T-helper 17 cell (primary cell): Measurements from ENCODE around the gene TOMM40L. TPM values are rescaled to one million over a fixed set of nuclear protein-coding genes. Genes with fewer than 3 reads are reported as not detected.
A peak's percentile ranks its signal among the peaks of the same experiment; 100 is the strongest.
"Not testable (repeated sequence)": the region's sequence is repeated elsewhere in the genome, so short reads cannot be mapped to it uniquely, and the experiment has no call there.

Experiments used
- ATAC-seq: fragments of 150-1000 bp; cut with Tn5 transposase; 2 replicates; pipeline ENCODE4 v1.10.0; 2021; ENCODE audit warnings: mild to moderate bottlenecking, moderate library complexity
- DNase-seq, 3 donors: peaks; one replicate each; pipeline versions ENCODE4 v3.0.0 to v3.0.0-alpha.2; 2020 to 2021
- H3K9me3 ChIP-seq: one replicate; pipeline ENCODE4 v1.7.0; 2013; ENCODE audit warnings: low read length, mild to moderate bottlenecking; ENCODE audit not compliant: control insufficient read depth, poor library complexity, severe bottlenecking
- H3K27ac Mint-ChIP-seq: one replicate; pipeline ENCODE4 v1.8.0; 2022; ENCODE audit warnings: mild to moderate bottlenecking, moderate library complexity, mixed read lengths
- H3K27me3 Mint-ChIP-seq: one replicate; pipeline ENCODE4 v1.8.0; 2022; ENCODE audit warnings: mixed read lengths
- H3K36me3 Mint-ChIP-seq: one replicate; pipeline ENCODE4 v1.8.0; 2022; ENCODE audit warnings: low read depth, mixed read lengths
- H3K4me1 Mint-ChIP-seq: one replicate; pipeline ENCODE4 v1.8.0; 2022; ENCODE audit warnings: mild to moderate bottlenecking, mixed read lengths
- H3K4me3 Mint-ChIP-seq: one replicate; pipeline ENCODE4 v1.8.0; 2022; ENCODE audit warnings: mild to moderate bottlenecking, moderate library complexity, mixed read lengths
- total RNA-seq, 4 donors: library from RNA in 2 of 4; stranded (reverse) in 2 of 4; gene quantifications; one replicate each; pipeline ENCODE4 v1.2.3 and lab custom pipeline; 2022 to 2026

The TOMM40L gene
- total RNA-seq, 2 donors from 2014 or later = 5.4 to 6.9 TPM

DNA sequence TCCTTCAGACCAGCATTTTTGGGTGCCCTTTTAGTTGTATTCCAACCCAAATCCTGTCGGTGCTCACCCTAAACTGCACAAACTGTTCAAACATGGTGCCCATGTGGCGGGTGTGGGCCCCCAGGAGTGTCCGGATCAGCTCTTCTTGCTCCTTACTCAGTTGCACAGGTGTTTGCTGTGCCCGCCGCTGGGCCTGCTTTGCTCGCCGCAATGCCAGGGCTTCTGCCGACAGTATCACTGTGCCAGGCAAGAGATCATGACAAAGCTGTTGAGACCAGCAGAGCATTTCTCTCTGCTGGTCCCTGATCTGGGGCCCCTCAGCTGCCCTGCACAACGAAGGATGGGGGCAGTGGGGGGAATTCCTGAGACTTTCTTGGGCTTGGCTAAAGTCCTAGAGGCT lies 7.2 kb downstream of the TOMM40L start:
- no peaks in the 10 kb centered on the region for H3K36me3 Mint-ChIP-seq
- no peak overlapping the region for H3K4me3 Mint-ChIP-seq
- ATAC-seq = no peak
- DNase-seq = no peak
- H3K9me3 ChIP-seq = no peaks in the 10 kb centered on the region
- peaks cover 2% of the 10 kb centered on the region for H3K27me3 Mint-ChIP-seq
- no peaks in the 10 kb centered on the region for H3K4me1 Mint-ChIP-seq
- peak overlapping the region; percentile 16 for H3K27ac Mint-ChIP-seq

DNA sequence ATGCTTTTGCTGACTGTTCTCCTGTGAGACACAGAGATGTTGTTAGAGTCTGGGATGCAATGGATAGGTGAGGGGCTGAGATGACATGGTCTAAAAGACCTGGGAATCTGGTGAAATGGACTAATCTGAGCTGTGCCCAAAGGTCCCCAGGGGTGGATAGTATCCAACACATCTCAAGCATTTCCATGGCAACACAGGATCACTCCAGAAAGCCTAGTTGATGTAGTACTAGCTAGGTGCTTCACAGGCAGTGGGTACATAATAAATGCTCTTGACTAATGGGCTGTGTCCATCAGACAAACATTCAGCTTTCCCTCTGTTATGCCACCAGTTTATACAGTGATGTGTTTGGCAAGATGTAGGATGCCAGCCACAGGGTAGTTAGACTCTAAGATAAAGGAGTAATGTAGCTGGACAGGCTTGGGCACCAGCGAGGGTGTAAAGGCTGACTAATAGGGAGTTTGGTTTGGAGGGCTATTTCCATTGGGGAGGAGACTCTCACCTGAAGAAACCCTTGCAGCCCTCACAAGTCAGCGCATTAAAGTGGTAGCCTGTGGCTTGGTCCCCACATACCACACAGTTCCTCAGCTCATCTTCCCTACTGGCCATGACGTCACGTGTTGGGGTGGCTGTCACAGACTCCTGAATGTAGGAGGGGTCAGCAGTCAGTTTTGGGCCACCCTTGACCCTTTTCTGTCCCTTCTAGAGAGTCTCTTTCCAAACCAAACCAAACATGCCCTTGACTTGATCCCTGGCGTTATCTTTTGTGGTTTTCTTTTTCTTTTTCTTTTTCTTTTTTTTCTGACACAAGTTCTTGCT lies 10.3 kb downstream of the TOMM40L start:
- peaks cover 6% of the 10 kb centered on the region for H3K36me3 Mint-ChIP-seq
- no peak overlapping the region for H3K27ac Mint-ChIP-seq
- H3K4me3 Mint-ChIP-seq = no peak overlapping the region
- no peaks in the 10 kb centered on the region for H3K4me1 Mint-ChIP-seq
- no peaks in the 10 kb centered on the region for H3K9me3 ChIP-seq
- ATAC-seq (no peak), DNase-seq (no peak)
- peaks cover 24% of the 10 kb centered on the region for H3K27me3 Mint-ChIP-seq

DNA sequence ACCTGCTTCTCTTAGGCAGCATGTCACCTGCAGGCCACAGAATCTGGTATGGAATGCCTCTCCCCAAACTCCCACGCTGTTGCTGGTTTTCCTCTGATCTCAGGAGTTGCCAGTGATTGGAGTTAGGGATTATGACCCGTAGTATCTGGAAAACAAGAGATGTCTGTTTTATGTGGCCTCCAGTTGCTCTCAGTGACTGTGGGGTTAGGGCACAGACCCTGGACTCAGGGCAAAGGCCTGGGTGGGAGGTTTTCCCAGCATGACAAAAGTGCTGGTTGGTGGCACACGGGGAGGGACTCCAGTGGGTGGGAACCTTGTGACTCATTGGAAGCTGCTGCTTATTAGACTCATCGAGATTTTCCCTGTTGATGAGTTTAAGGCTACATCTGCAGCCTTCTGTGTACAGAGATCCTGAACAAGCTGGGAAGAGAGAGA lies 12.2 kb downstream of the TOMM40L start, which contains the start of gene NR1I3:
NR1I3 (minus strand) TSS at position 165 of the 435 bp plus-strand sequence. CDS start 1,638 bp downstream, outside the sequence.
- peaks cover 12% of the 10 kb centered on the region for H3K36me3 Mint-ChIP-seq
- peaks cover 3% of the 10 kb centered on the region for H3K4me1 Mint-ChIP-seq
- DNase-seq (no peak), ATAC-seq (no peak)
- no peak within 1 kb of the TSS for H3K27ac Mint-ChIP-seq
- peaks cover 33% of the 10 kb centered on the region for H3K27me3 Mint-ChIP-seq
- no peak within 1 kb of the TSS for H3K4me3 Mint-ChIP-seq
- H3K9me3 ChIP-seq = no peaks in the 10 kb centered on the region

DNA sequence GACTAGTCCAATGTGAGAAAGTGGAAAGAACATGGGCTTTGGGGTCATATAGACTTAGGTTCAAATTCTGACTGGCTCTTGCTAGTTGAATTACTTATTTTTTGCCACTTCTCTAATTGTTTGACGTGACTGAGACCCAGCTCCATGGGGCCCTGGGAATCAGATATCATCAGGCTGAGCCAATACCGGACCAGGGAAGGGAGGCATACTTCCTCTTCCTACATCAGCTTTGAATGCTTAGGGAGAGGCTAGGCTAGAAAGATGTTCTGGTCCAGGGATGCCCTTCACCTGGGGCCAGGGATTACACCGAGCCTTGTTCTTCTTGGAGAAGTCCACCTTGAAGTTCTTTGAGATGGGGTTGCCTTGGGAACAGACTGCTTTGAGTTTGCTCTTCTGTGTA lies 15.8 kb downstream of the TOMM40L start:
- DNase-seq = no peak
- peaks cover 37% of the 10 kb centered on the region for H3K27me3 Mint-ChIP-seq
- H3K4me3 Mint-ChIP-seq = no peak overlapping the region
- peaks cover 3% of the 10 kb centered on the region for H3K4me1 Mint-ChIP-seq
- ATAC-seq = no peak
- H3K27ac Mint-ChIP-seq = no peak overlapping the region
- H3K36me3 Mint-ChIP-seq = peaks cover 12% of the 10 kb centered on the region
- no peaks in the 10 kb centered on the region for H3K9me3 ChIP-seq

DNA sequence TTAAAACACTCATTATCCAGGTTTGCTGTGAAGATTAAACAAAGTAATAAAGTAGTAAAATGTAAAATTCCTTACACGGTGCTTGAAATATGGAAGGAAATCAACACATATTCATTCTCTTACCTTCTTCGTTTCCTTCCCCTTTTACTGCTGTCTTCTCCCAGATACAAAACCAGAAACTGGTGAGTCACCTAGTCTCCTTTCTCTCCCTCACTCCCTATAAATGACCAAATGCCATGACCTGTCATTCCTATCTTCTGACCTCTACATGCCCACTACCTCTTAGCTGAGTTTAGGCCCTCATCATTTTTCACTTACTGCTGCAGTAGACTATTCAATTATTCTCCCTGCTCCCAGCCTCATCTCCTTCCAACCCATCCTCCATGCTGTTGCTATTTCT lies 16.5 kb downstream of the TOMM40L start:
- DNase-seq = no peak
- no peak overlapping the region for H3K4me3 Mint-ChIP-seq
- no peak for ATAC-seq
- H3K27ac Mint-ChIP-seq = no peak overlapping the region
- H3K27me3 Mint-ChIP-seq = peaks cover 40% of the 10 kb centered on the region
- H3K36me3 Mint-ChIP-seq = peaks cover 12% of the 10 kb centered on the region
- peaks cover 3% of the 10 kb centered on the region for H3K4me1 Mint-ChIP-seq
- H3K9me3 ChIP-seq = no peaks in the 10 kb centered on the region

DNA sequence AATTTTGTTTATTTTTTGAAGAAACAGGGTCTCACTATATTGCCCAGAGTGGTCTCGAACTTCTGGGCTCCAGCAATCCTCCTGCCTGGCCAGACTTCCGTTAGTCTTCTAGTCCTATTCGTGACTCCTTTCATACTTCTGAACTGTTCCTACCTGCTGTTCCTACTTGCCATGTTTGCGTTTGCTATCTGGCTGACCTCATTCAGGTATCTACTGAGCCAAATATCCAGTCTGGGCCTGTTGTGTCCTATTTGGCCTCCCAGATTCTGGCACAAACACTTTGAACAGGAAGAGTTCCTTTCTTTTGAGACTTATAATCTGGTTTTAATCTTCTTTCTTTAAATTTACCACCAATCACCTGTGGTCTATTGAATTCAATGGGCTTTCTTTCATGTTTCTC lies 19.0 kb downstream of the TOMM40L start:
- peaks cover 27% of the 10 kb centered on the region for H3K27me3 Mint-ChIP-seq

GRCh38 chr1:161250100-161250499 lies 24.2 kb downstream of the TOMM40L start:
- not testable (repeated sequence) for ATAC-seq, H3K9me3 ChIP-seq, DNase-seq, H3K27ac Mint-ChIP-seq, H3K4me1 Mint-ChIP-seq, H3K4me3 Mint-ChIP-seq, H3K36me3 Mint-ChIP-seq
- peaks cover 23% of the 10 kb centered on the region for H3K27me3 Mint-ChIP-seq

More for the DNA sequence above, 19.0 kb downstream of the TOMM40L start:
- no peaks in the 10 kb centered on the region for H3K9me3 ChIP-seq
- ATAC-seq = no peak
- Mint-ChIP-seq H3K36me3 (peaks cover 12% of the 10 kb centered on the region), H3K27ac (no peak overlapping the region), H3K4me3 (no peak overlapping the region), H3K4me1 (peaks cover 3% of the 10 kb centered on the region)
- no peak for DNase-seq

GRCh38 chr1:161250829-161251228 lies 25.0 kb downstream of the TOMM40L start:
- ATAC-seq = no peak
- H3K36me3 Mint-ChIP-seq = peaks cover 5% of the 10 kb centered on the region
- no peak overlapping the region for H3K27ac Mint-ChIP-seq
- H3K4me1 Mint-ChIP-seq = no peaks in the 10 kb centered on the region
- no peak for DNase-seq
- no peaks in the 10 kb centered on the region for H3K9me3 ChIP-seq
- peaks cover 23% of the 10 kb centered on the region for H3K27me3 Mint-ChIP-seq
- no peak overlapping the region for H3K4me3 Mint-ChIP-seq

DNA sequence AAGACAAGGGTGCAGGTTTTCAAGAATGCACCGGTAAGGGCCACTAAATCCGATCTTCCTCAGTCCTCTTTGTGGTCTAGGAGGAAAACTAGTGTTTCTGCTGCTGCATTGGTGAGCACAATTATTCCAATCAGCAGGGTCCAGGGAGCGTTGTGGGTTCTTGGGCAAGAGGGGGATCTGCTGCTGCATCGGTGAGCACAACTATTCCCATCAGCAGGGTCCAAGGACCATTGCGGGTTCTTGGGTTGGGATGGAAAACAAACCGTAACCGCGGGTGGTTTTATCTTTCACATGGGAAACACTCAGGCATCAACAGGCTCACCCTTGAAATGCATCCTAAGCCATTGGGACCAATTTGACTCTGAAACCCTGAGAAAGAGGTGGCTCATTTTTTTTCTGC lies 25.7 kb downstream of the TOMM40L start:
- no peak for ATAC-seq
- no peak overlapping the region for H3K27ac Mint-ChIP-seq
- H3K4me1 Mint-ChIP-seq = no peaks in the 10 kb centered on the region
- H3K4me3 Mint-ChIP-seq = no peak overlapping the region
- no peak for DNase-seq
- H3K27me3 Mint-ChIP-seq = peaks cover 20% of the 10 kb centered on the region
- H3K9me3 ChIP-seq = no peaks in the 10 kb centered on the region
- H3K36me3 Mint-ChIP-seq = peaks cover 5% of the 10 kb centered on the region

DNA sequence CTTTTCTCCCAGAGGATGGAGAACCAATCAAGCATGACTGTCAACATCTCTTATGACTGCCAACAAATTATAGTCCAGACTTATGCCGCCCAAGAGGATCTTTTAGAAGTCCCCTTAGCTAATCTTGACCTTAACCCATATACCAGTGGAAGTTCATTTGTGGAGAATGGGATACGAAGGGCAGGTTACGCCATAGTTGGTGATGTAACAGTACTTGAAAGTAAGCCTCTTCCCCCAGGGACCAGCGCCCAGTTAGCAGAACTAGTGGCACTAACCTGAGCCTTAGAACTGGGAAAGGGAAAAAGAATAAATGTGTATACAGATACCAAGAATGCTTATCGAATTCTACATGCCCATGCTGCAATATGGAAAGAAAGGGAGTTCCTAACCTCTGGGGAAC lies 29.4 kb downstream of the TOMM40L start:
- H3K9me3 ChIP-seq, ATAC-seq, H3K4me3 Mint-ChIP-seq, H3K4me1 Mint-ChIP-seq, DNase-seq, H3K27ac Mint-ChIP-seq: not testable (repeated sequence)
- Mint-ChIP-seq H3K27me3 (peaks cover 45% of the 10 kb centered on the region), H3K36me3 (peaks cover 11% of the 10 kb centered on the region)

DNA sequence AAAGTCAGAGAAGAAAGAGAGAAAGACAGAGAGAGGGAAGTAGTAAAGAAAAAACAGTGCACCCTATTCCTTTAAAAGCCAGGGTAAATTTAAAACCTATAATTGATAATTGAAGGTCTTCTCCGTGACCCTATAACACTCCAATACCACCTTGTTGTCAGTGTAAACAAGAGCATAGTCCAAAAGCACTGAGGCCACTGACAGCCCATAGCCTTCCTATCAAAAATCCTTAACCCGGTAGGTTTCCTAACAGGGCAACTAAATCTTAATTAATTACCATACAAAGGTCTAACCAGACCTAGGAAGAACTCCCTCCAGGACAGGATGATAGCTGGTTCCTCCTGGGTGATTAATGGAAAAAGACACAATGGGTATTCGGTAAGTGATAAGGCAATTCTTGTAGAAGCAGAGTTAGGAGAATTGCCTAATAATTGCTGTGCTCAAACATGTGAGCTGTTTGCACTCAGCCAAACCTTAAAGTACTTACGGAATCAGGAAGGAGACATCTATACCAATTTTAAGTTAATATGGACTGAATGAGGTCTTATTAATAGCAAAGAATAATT lies 30.2 kb downstream of the TOMM40L start:
- H3K4me1 Mint-ChIP-seq, DNase-seq, H3K27ac Mint-ChIP-seq, H3K9me3 ChIP-seq, ATAC-seq, H3K4me3 Mint-ChIP-seq: not testable (repeated sequence)
- H3K36me3 Mint-ChIP-seq = peaks cover 12% of the 10 kb centered on the region
- H3K27me3 Mint-ChIP-seq = peaks cover 49% of the 10 kb centered on the region

- peaks cover 12% of the 10 kb centered on the region for H3K36me3 Mint-ChIP-seq
- DNase-seq, ATAC-seq, H3K9me3 ChIP-seq, H3K4me3 Mint-ChIP-seq, H3K27ac Mint-ChIP-seq: not testable (repeated sequence)
- peaks cover 50% of the 10 kb centered on the region for H3K27me3 Mint-ChIP-seq
- H3K4me1 Mint-ChIP-seq = peaks cover 12% of the 10 kb centered on the region
These were observed 31.2 kb downstream of the TOMM40L start for GRCh38 chr1:161257109-161257508.

GRCh38 chr1:161258439-161259344 lies 32.8 kb downstream of the TOMM40L start, which contains the start of gene PCP4L1:
Gene PCP4L1 (plus strand): TSS chr1:161258745. CDS start chr1:161258975, 230 bp downstream.
- H3K27ac Mint-ChIP-seq = no peak within 1 kb of the TSS

More at GRCh38 chr1:161258439-161259344, 32.8 kb downstream of the TOMM40L start, which contains the start of gene PCP4L1:
- peaks cover 12% of the 10 kb centered on the region for H3K36me3 Mint-ChIP-seq
- no peak for DNase-seq
- peak; percentile 83 for ATAC-seq
- H3K27me3 Mint-ChIP-seq = peaks cover 53% of the 10 kb centered on the region
- peaks cover 12% of the 10 kb centered on the region for H3K4me1 Mint-ChIP-seq
- peaks cover 4% of the 10 kb centered on the region for H3K9me3 ChIP-seq
- H3K4me3 Mint-ChIP-seq = peak within 1 kb of the TSS; percentile 73
